Esophagus mucosa (tissue), 1 donor: ENCODE results near the gene INPP5B. TPM values are rescaled to one million over a fixed set of nuclear protein-coding genes. Genes with fewer than 3 reads are reported as not detected.

Experiments used
- ATAC-seq: fragments of 200-7000 bp; cut with Tn5 transposase; one replicate; pipeline ENCODE4 v1.9.1; 2020
- total RNA-seq: library from RNA; stranded (reverse); gene quantifications from one replicate; pipeline ENCODE4 v1.2.4, GENCODE V29; 2023
- donor health status: DM: yes; HTN: yes; CAD: no.

The INPP5B gene
- total RNA-seq, 1 donor from 2014 or later = 8.6 TPM

DNA sequence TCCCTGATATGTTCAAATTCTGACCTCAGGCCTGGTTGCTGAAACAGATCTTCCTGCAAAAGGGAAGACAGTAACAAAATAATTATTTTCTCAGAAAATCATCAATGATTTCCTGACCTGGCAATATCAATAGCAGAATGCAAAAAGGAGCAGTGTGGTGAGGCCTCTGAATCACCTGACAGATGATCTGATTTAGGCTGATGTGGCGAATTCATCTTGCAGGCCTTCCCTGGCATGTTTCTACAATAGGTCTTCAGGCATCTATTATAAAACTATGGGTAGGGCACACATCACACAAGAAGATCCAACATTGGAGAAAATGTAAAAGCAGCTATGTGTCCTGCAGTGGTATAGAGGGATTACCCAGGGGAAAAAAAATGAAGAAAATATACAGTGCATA lies 80.4 kb downstream of the INPP5B start:
- no peak for ATAC-seq

DNA sequence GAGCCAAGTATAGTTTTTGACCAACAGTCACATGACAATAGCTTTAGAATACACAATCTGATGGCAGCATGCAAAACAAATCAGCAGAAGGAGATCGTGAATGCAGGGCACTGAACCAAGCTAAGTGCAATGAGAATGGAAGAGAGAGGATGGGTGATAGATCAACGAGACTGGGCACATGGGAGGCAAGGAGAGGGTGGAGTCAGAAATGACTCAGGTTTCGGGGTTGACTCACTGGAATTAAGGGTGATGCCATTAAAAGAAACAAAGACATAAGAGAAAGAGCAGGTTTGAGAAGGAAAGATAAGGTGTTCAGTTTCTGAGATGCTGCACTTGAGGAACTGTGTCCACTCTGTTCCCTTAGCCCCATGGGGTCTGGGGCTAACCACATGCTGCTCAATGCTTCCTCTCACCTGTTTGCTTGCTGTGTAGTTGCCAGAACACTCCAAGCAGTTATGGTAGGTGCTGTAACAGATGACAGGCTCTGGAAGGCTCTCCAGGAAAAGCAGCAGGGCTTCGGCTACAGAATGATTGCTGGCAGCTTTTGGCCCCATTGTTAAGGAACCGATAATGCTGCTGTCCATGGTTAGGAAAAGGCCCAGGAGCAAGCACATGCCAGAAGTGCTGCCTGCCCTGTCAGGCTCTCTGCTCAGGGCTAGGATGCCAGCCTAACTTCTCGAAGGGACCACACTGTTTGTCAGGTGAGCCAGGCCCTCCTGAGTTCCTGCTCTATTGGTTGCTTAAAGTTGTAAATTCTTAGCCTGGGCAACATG lies 81.3 kb downstream of the INPP5B start:
- ATAC-seq = peak; percentile 81

DNA sequence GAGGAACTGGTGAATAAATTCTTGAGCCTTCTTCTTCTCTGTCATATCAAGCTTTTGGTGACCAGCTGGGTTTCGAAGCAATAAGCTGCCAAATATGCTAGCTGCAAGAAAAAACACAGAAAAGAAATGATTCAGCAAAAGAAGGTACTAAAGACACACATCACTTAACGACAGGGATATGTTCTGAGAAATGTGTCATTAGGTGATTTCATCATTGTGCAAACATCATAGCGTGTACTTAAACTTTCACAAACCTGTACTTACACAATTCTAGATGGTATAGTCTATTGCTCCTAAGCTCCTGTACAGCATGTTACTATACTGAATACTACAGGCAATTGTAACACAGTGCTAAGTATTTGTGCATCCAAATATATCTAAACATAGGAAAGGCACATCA lies 84.5 kb downstream of the INPP5B start:
- peak; percentile 61 for ATAC-seq

DNA sequence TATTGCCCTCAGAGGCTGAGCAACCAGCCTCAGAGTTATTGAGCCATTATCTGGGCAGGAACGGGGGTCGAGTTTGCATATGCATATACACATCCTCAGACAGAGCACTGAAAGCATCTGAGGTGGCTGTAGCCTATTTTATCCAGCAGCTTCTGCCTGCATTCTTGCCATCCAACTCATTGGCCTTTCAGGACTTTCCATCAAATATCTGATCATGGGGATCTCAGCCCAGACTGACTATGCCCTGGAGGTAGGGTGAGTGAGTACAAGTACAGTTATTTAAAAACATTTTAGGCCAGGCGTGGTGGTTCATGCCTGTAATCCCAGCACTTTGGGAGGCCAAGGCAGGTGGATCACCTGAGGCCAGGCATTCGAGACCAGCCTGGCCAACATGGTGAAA lies 85.7 kb downstream of the INPP5B start:
- ATAC-seq = no peak

DNA sequence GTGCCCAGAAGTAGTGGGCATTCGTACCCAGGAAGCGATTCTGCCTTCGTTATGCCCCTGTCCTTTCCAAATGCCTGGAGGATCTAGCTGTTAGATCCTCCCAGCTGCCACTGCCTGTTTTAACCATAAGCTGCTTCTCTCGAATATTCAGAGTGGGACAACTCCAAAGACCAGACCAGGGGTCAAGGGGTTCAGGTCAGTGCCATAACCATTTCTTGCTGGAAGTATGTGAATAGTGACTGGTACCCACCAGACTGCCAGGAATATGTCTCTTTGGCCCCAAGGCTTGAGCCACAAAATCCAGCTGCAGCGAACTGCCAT lies 86.5 kb downstream of the INPP5B start:
- ATAC-seq = no peak

DNA sequence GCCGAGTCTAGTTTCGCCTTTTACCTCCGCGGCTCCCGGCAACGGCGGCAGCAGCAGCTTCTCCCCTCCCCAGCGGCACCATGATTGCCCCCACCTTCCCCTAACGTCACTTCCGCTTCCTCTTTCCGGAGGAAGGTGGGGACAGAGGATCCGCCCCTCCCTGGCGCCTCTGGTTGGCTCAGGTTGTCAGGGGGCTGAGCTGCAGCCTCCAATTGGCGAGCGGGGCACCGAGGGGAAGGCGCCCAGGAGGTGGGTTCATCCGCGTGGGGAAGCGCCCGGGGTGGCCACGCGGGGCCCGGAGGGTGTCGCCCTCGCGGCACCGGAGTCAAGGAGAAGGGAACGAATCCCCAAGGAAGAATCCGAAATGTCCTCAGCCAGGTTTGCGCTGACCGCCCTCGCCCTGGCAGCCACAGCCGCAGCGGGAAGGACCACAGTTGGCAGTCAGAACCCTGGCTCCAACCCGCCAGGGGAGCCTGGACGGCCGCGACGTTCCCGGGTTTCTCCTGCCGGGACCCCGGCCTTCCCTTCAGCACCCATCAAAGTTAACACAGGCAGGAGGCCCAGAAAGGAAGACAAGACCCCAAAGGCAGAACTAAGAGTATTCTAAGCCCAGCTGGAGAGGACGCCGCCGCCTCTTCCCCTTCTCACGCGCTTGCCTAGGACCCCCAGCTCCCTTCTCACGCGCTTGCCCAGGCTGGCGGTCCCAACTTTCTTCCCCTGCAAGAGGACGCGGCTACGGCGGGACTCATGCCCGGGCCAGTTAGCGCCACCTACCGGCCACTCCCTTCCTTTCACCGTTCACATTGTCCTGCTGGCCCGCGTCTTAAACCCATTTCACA lies 87.1 kb downstream of the INPP5B start, which contains the start of gene MTF1:
Gene MTF1 (minus strand): TSS at position 86 of the 839 bp plus-strand sequence. CDS start 1,934 bp downstream, outside the sequence.
- ATAC-seq = peak; percentile 97

DNA sequence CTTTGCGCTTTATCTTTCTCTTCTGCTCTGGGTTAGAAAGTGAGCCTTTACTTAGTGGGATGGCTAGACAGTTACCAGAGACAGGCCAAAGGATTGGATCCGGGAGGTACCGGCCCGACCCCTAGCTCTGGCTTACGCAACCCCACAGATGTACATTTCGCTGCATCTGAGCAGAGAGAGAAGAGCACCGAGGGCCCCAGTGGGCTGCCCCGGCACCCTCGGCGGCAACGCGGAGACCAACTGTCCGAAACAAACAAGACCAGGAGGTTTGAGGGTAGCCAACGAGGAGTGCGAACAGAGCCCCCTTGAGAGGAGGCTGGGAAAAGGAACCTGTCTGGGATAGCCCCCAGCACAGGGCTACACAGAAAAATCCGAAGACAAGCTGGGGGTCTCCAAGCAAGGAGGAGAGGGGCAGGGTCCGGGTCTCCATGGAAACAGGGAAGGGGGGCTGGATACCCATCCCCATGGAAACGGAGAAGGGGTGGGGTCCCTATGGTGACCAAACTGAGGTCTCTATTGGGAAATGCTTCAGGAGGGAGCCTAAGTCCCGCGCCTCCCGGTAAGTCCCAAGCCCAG lies 87.8 kb downstream of the INPP5B start:
- ATAC-seq = peak; percentile 1

DNA sequence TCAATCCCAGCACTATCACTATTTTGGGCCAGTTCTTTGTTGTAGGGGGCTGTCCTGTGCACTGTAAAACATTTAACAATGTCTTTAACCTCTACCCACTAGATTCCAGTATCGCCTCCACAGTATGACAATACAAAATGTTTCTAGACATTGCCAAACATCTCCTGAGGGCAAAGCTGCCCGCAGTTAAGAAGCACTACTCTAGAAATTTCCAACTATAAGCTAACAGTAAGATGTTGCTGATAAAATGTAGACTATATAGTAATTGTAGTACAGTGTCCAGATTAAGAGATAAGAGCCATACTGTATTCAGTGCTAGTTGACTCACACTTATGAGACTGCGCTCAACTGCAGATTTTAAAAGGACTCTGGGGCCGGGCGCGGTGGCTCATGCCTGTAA lies 92.4 kb downstream of the INPP5B start:
- ATAC-seq = no peak

DNA sequence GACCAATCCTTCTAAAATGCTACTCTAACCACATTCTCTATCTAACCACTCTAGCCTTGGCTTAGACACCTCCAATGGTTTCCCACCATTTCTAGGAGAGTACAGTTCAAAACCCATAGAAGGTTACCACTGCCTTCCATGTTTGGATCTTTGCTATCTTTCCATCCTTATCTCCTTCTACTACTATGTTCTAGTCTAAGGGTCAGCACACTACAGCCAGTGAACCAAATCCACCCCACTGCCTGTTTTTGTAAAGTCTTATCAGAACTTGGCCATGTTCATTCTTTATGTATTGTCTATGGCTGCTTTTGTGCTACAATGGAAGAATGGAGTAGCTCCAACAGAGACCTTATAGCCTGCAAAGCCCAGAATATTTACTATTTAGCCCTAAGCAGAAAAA lies 93.7 kb downstream of the INPP5B start:
- ATAC-seq = no peak

DNA sequence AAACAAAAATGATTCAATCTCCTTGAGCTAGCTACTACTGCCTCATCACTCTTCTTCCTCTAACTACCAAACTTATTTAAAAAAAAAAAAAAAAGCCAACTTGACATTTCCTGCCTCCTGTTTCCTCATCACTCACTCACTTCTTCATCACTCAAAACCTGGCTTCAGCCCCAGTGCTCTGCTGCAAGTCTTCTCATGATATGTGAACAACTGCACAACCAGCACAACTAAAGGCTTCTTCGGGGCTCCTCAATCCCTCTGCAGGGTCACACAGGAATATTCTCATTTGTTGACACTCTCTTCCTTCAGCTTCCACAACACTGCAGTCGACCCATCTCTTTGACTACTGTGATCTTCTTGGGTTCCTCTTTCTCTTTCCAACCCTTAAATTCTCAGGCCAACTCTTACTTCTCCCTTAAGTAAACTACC lies 95.1 kb downstream of the INPP5B start:
- ATAC-seq = peak; percentile 18

DNA sequence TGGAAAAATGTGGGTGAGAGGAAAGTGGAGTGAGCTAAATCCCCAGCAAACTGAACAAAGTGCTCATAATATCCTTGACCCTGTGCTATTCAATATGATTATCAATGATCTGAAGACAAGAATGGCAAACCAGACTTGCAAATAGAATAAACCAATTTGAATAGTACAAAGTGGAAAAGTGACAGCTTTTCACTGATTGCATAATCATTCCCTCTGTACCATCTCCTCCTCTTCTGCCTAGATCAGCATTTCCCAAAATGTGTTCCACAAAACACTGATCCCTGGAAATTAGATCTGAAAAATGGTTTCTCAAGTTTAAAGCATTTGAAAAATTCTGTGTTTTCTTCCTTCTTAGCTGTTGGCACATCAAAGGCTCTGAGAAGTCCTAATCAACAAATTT lies 95.6 kb downstream of the INPP5B start:
- ATAC-seq = no peak

DNA sequence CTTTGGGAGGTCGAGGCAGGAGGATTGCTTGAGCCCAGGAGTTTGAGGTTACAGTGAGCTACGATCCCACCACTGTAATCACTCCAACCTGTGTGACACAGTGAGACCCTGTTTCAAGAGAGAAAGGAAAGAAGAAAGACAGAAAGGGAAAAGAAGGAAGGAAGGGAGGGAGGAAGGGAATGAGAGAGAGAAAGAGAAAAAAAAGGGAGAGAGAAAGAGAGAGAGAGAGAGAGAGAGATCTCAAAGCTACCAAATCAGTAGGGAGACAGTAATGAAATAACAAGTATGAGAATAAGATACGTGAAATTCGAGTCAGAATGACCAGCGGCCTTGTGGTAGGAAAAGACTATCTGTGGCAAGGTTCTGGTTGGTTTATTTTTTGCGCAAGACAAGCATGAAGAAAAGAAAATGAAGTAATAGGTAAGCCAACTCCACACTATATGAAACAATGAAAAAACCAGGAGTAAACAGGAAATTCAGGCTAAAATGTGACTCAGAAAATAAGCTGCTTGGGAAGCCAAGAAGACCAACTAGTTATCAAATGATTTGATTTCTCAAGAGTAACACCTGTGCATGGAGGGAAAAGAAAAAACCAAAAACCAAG lies 96.4 kb downstream of the INPP5B start:
- peak; percentile 75 for ATAC-seq

DNA sequence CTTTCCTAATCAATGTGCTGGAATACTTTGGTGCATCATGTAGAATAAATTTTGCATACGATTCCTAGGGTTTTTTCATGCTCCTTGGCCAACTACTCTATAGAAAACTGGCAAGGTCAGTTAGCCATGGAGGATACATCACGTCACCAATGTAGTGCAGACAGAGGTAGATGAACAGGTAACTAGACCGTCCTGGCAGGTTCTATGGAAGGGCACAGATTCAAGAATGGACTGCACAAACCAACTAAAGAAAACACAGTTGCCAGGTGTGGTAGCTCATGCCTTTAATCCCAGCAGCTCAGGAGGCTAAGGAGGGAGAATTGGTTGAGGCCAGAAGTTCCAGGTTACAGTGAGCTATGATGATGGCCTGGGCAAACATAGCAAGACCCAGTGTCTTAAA lies 97.4 kb downstream of the INPP5B start:
- peak; percentile 75 for ATAC-seq

DNA sequence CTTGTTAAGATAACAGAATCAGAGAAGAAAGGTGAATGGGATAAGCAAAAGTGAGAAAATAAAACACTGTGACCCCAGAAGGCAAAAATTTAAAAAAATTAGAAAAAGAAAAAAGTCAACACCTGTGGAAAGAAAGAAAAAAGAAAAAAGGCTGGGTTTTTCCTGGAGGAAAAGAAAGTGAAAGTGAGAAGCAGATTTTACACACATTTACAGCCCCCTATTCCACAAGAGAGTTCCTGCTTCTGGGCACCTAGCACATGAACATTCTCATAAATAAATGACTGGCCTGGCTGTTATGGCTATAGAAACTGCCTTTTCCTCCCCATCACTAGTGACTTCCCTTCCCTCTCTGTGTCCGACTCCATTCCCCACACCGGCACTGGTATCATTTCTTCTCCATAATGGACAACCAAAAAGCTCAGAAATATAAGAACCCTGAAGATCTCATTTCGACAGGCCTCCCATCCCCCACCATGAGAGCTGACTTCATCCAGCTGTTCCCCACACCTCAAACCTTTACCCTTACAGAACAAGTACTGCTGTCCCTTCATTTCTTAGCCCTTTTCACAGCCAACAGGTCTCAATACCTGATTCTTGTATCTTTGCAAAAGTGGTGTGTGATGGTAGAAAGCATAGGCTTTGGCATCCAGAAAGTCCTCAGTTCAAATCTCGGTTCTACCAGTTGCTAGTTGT lies 100.1 kb downstream of the INPP5B start:
- no peak for ATAC-seq

DNA sequence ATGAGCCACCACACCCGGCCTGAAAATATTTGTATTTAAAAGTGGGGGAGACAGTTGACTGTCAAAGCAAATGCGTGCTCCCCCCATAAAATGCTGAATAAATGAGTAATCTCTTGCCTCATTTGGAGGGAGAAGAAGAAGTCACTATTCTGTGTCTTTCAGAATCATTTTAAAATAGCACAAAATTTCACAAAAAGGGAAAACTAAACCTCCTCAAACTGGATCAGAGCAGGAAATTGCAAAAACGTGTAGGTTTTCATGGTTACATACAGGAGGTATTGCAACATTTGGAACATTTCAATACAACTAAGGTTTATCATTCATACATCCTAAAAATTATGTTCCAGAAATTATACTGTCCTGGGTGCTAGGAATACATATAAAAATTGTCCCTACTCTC lies 101.1 kb downstream of the INPP5B start:
- ATAC-seq = no peak

DNA sequence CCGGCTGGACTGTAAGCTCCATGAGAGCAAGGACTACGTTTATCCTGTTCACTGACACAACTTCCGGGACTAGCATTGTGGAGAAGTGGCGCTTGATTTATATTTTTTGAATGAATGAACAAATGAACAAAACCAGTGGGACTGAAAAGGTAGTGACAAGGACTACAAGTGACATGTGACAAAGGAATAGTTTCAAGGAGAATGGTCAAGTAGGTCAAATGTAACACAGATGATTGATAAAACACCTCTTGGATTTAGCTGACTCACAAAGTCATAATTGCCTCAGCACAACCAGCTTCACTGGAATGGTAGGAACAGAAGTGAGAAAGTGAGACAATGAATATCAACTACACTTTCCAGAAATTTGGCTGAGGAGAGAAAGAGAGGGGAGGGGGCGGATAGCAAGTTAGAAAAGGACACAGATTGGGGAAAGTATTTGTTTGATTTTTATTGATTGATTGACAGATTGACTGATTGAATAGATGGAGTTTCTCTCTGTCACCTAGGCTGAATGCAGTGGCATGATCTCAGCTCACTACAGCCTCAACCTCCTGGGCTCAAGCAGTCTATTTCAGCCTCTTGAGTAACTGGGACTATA lies 101.7 kb downstream of the INPP5B start:
- no peak for ATAC-seq

DNA sequence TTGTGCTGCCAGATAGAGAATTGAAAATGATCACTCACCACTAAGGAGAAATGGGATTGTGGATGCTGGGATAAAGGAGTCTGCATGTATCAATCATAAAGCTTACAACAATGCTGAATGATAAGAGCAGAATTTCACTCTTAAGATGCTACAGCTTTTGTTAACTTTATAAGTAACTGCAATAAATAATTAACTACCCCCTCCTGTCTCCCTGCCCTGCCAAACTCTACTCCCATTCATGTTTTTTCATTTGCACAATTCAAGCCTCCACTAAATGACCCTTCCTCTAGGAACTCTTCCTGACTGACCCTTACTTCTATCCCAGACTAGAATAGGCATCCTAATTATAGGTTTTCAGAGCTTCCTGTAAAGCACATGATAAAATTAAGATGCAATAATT lies 102.3 kb downstream of the INPP5B start:
- no peak for ATAC-seq

DNA sequence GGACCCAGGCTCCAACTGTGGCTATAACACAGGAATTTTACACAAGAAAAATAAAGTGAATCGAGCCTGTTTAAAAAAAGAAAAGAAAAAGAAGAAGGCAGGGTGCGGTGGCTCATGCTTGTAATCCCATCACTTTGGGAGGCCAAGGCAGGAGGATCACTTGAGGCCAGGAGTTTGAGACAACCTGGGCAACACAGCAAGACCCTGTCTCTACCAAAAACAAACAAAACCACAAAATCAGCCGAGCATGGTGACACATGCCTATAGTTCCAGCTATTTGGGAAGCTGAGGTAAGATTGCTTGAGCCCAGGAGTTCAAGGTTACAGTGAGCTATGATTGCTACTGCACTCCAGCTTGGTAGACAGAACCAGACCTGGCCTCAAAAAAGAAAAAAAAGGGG lies 105.2 kb downstream of the INPP5B start:
- ATAC-seq = no peak

DNA sequence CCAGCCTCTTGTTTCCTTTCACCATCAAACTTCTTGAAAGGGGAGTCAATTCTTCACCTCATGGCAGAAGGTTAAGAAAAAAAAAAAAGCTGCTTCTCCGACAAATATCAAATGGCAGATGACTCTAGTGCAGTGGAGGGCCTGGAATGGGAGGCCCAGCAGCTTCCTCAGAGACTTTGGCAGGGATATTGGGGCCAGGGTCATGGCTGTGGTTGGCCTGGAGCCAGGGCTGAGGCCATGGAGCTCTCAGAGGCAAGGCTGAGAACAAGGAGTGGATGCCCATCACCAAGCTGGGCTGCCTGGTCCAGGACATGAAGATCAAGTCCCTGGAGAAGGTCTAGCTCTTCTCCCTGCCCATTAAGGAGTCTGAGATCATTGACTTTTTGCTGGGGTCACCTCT lies 106.1 kb downstream of the INPP5B start:
- no peak for ATAC-seq

DNA sequence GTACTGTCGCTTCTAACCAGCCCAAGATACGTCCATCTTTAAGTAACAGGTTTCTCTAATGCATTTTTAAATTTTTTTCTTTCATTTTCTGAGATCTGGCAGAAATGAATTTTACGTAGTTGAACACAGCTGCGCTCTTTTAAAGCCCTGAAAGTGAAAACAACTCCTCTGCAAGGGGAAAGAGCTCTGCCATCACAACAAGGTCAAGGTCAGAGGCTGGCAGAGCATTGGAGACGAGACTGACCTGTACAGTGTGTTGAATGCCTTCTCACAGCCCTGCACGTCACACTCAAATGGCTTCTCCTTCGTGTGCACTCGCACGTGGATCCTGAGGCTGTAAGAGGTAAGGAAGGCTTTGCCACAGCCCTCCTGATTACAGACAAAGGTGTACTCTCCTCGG lies 107.2 kb downstream of the INPP5B start:
- ATAC-seq = no peak

DNA sequence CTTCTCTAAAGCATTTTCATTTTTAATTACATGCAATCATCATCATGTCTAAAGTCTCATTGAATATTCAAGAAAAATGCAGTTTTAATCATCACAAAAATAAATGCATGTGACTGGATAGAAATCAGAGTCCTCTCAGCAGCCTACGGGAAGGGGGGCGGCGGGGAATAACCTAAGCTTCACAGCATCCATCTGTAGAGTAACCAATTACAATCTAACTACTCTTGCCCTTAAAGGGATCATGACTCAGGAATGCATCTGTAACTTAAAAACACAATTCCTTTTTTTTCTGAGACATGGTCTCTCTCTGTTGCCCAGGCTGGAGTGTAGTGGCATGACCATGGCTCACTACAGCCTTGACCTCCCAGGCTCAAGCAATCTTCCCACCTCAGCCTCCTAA lies 110.1 kb downstream of the INPP5B start:
- ATAC-seq = no peak

DNA sequence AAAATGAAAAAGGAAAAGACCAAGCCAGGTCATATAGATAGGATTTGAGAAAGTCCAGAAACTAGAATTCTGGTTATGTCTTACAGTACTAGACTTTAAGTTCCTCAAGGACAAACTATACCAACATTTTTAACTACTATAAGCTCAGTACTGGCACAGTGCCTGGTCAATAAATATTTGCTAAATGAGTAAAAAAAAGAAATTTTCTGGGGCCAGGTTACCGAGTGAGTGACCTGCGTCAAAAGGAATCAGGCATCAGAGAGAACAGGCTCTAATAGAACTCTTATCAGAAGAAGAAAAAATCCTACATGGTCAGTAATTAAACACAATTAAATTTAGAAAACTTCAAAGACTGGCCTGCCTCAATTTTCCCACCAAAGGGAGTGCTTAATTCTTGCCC lies 115.0 kb downstream of the INPP5B start:
- no peak for ATAC-seq
